Measurements from ENCODE around the gene MTX1.

- TF ChIP-seq ATF3 (IDR thresholded peaks at IDR 0.05) (no peak), POLR2A (IDR thresholded peaks at IDR 0.05; ENCODE audit: borderline replicate concordance, extremely low read depth, insufficient read depth, insufficient read length) (peak; percentile 6), EZH2 (IDR thresholded peaks at IDR 0.05) (no peak), EZH2phosphoT487 (IDR thresholded peaks at IDR 0.05; ENCODE audit: borderline replicate concordance) (no peak), CTCF (IDR thresholded peaks at IDR 0.05 in 2 of 3, conservative IDR thresholded peaks at IDR 0.05 in 1 of 3; ENCODE audit: borderline replicate concordance in 1 of 3, insufficient read depth in 1 of 3, low read depth in 2 of 3, low read length in 2 of 3) (no peak), REST (IDR thresholded peaks at IDR 0.05; ENCODE audit: low read depth) (no peak), POLR2AphosphoS5 (IDR thresholded peaks at IDR 0.05; ENCODE audit: low read depth, low read length) (no peak; the same call in 1 of the 2 replicates)
Measured at GRCh38 chr1:155192346-155193274, 15.9 kb upstream of the MTX1 start.
